Activated CD4-positive, alpha-beta T cell treated with anti-CD3 and anti-CD28 coated beads, Interleukin-2, amount 10 ng/mL, durations not matched to agents 24 days and 14 days (primary cell): ENCODE results near the gene UEVLD. TPM values are rescaled to one million over a fixed set of nuclear protein-coding genes. Genes with fewer than 3 reads are reported as not detected.

Source experiments
- DNase-seq: peaks from one replicate; pipeline ENCODE4 v3.0.0; 2022
- H3K27ac Mint-ChIP-seq: one replicate; pipeline ENCODE4 v1.8.0; 2022; ENCODE audit warnings: mild to moderate bottlenecking, mixed read lengths
- H3K27me3 Mint-ChIP-seq: one replicate; pipeline ENCODE4 v1.8.0; 2022; ENCODE audit warnings: mixed read lengths
- H3K36me3 Mint-ChIP-seq: one replicate; pipeline ENCODE4 v1.8.0; 2022; ENCODE audit warnings: low read depth, mild to moderate bottlenecking, mixed read lengths
- H3K4me1 Mint-ChIP-seq: one replicate; pipeline ENCODE4 v1.8.0; 2021; ENCODE audit warnings: mixed read lengths
- H3K4me3 Mint-ChIP-seq: one replicate; pipeline ENCODE4 v1.8.0; 2022; ENCODE audit warnings: mild to moderate bottlenecking, moderate library complexity, mixed read lengths
- H3K9me3 Mint-ChIP-seq: one replicate; pipeline ENCODE4 v1.8.0; 2021; ENCODE audit warnings: mixed read lengths
- intact Hi-C: fragments of 100-400 bp; cut with micrococcal nuclease; formaldehyde crosslinking; loops from one replicate; pipeline ENCODE4 v1.15.1; 2023
- total RNA-seq: library from RNA; stranded (reverse); gene quantifications from 2 replicates; pipeline ENCODE4 v1.2.3, GENCODE V29; 2022

UEVLD gene
- total RNA-seq, 1 donor from 2014 or later: 20.7 TPM

DNA sequence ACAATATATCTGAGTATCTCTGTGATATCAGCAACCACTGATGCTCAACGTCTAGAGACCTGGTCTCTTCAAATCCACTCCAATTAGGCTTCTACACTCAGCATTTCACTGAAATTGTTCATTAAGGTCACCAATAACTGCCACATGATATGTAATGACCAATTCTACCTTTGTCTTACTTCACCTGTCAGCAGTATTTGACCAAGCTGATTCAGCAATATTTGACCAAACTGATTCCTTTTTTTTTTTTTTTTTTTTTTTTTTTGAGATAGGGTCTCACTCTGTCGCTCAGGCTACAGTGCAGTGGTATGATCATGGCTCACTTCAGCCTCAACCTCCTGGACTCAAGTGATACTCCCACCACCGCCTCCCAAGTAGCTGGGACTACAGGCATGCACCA is 67.4 kb downstream of the UEVLD start:
- intact Hi-C loops: loop anchor here (10.0 kb wide), 1 partner anchor 416 kb away; the partner anchor contains the start of gene SAAL1
- no peaks in the 10 kb centered on the region for H3K27me3 Mint-ChIP-seq
- H3K4me3 Mint-ChIP-seq: no peak overlapping the region
- no peak overlapping the region for H3K27ac Mint-ChIP-seq
- H3K4me1 Mint-ChIP-seq: peaks cover 18% of the 10 kb centered on the region
- H3K36me3 Mint-ChIP-seq: peaks cover 19% of the 10 kb centered on the region
- no peaks in the 10 kb centered on the region for H3K9me3 Mint-ChIP-seq
- DNase-seq: no peak

- Mint-ChIP-seq H3K27me3 (no peaks in the 10 kb centered on the region), H3K36me3 (peaks cover 62% of the 10 kb centered on the region), H3K4me3 (no peak overlapping the region), H3K27ac (no peak overlapping the region), H3K4me1 (peaks cover 2% of the 10 kb centered on the region), H3K9me3 (no peaks in the 10 kb centered on the region)
- DNase-seq: no peak
- intact Hi-C loops: no loop called here
Observed at GRCh38 chr11:18502352-18502751, 86.2 kb downstream of the UEVLD start.

DNA sequence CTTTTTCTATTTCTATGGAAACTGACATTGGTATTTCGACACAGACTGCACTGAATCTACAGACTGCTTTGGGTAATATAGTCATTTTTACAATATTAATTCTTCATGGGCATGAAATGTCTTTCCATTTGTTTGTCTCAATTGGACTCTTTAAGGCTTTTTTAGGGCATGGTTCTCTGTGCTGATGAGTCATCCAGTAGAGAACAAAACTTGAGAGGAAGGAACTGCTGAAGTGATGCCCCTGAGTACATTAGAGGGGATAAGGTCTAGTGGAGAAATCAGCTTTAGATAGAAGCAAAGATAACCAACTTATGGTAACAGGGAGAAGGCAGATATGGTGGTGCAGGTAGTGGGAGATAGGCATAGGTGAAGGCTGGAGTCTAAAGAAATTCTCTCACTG is 86.9 kb downstream of the UEVLD start:
- no peak for DNase-seq
- peaks cover 2% of the 10 kb centered on the region for H3K4me1 Mint-ChIP-seq
- no peak overlapping the region for H3K27ac Mint-ChIP-seq
- H3K9me3 Mint-ChIP-seq: no peaks in the 10 kb centered on the region
- intact Hi-C loops: no loop called here
- peaks cover 63% of the 10 kb centered on the region for H3K36me3 Mint-ChIP-seq
- no peak overlapping the region for H3K4me3 Mint-ChIP-seq
- no peaks in the 10 kb centered on the region for H3K27me3 Mint-ChIP-seq

- Mint-ChIP-seq H3K4me3 (no peak overlapping the region), H3K27ac (no peak overlapping the region), H3K4me1 (peaks cover 4% of the 10 kb centered on the region), H3K36me3 (peaks cover 63% of the 10 kb centered on the region), H3K27me3 (no peaks in the 10 kb centered on the region), H3K9me3 (no peaks in the 10 kb centered on the region)
- intact Hi-C loops: no loop called here
- no peak for DNase-seq
Observed at GRCh38 chr11:18498039-18498438, 90.5 kb downstream of the UEVLD start.

- DNase-seq: no peak
- Mint-ChIP-seq H3K4me1 (peaks cover 4% of the 10 kb centered on the region), H3K27me3 (no peaks in the 10 kb centered on the region), H3K27ac (no peak overlapping the region), H3K36me3 (peaks cover 49% of the 10 kb centered on the region), H3K4me3 (no peak overlapping the region), H3K9me3 (no peaks in the 10 kb centered on the region)
- intact Hi-C loops: no loop called here
Observed at GRCh38 chr11:18495703-18496102, 92.8 kb downstream of the UEVLD start.

DNA sequence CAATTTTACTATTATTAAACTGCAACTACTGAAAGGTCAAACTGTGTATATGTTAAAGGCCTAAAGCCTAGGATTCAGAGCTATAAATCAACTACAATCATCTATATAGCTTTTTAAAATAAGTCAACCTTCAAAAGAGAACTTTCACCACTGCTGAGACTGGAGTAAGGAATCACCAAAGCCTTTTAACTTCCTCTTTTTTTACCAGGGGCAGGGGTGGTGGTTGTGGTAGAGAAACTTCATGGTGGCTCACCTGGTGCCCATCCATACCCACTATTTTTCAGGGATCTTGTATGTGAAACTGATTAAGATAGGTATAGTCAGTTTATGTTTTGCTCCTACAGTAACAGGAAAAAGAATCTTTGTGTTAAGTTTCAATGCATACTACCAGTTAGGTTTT is 93.3 kb downstream of the UEVLD start:
- intact Hi-C loops: no loop called here
- Mint-ChIP-seq H3K4me1 (peaks cover 4% of the 10 kb centered on the region), H3K27ac (no peak overlapping the region), H3K36me3 (peaks cover 49% of the 10 kb centered on the region), H3K9me3 (no peaks in the 10 kb centered on the region), H3K27me3 (no peaks in the 10 kb centered on the region), H3K4me3 (no peak overlapping the region)
- no peak for DNase-seq

GRCh38 chr11:18493310-18493709 is 95.2 kb downstream of the UEVLD start:
- H3K27ac Mint-ChIP-seq: no peak overlapping the region
- intact Hi-C loops: no loop called here
- DNase-seq: no peak
- no peaks in the 10 kb centered on the region for H3K27me3 Mint-ChIP-seq
- H3K4me1 Mint-ChIP-seq: peaks cover 3% of the 10 kb centered on the region
- no peak overlapping the region for H3K4me3 Mint-ChIP-seq
- H3K36me3 Mint-ChIP-seq: peaks cover 43% of the 10 kb centered on the region
- no peaks in the 10 kb centered on the region for H3K9me3 Mint-ChIP-seq

- Mint-ChIP-seq H3K27me3 (no peaks in the 10 kb centered on the region), H3K36me3 (peaks cover 42% of the 10 kb centered on the region), H3K9me3 (no peaks in the 10 kb centered on the region), H3K27ac (no peak overlapping the region), H3K4me3 (no peak overlapping the region), H3K4me1 (peaks cover 4% of the 10 kb centered on the region)
- intact Hi-C loops: no loop called here
- DNase-seq: no peak
Observed at GRCh38 chr11:18492888-18493287, 95.6 kb downstream of the UEVLD start.

- no peak for DNase-seq
- H3K4me1 Mint-ChIP-seq: peaks cover 5% of the 10 kb centered on the region
- H3K27me3 Mint-ChIP-seq: no peaks in the 10 kb centered on the region
- intact Hi-C loops: no loop called here
- no peaks in the 10 kb centered on the region for H3K9me3 Mint-ChIP-seq
- H3K4me3 Mint-ChIP-seq: no peak overlapping the region
- H3K36me3 Mint-ChIP-seq: peaks cover 40% of the 10 kb centered on the region
- no peak overlapping the region for H3K27ac Mint-ChIP-seq
Observed at GRCh38 chr11:18491924-18492323, 96.6 kb downstream of the UEVLD start.

DNA sequence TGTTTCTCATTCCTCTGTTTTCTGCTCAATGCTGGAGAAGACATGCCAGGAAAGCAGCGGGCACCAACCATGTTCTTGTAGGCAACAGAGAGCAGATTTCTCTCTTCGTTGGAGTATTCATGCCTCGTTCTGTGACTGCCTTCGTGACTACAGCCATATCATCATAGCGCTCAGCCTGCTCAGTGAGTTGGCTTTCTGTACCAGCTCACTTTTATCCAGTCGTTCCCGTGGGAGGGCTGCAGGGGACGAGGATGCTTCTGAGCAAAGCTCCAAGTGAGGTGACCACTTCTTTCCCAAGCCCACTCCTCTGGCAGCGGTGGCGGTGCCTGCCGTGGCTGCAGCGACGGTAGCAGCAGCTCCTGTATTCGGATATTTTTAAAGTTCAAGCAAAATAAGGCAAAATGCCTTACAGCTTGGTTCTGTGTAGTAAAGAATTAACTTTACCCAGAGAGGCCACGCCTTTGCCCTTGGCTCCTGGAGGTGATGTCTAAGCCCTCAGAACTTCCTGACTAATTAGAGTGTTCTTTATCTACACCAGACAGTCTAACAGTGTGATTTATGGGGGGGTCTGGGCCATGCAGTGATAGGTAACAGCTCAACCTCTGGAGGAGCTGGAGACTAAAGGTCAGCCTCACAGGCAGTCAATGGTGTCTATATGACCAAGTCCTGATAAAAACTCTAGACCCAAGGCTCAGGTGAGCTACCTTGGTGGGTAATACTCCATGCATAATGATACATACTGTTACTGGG is 97.6 kb downstream of the UEVLD start:
- Mint-ChIP-seq H3K27me3 (no peaks in the 10 kb centered on the region), H3K9me3 (no peaks in the 10 kb centered on the region), H3K27ac (no peak overlapping the region), H3K4me1 (peaks cover 5% of the 10 kb centered on the region), H3K4me3 (no peak overlapping the region), H3K36me3 (peaks cover 40% of the 10 kb centered on the region)
- intact Hi-C loops: no loop called here
- no peak for DNase-seq

DNA sequence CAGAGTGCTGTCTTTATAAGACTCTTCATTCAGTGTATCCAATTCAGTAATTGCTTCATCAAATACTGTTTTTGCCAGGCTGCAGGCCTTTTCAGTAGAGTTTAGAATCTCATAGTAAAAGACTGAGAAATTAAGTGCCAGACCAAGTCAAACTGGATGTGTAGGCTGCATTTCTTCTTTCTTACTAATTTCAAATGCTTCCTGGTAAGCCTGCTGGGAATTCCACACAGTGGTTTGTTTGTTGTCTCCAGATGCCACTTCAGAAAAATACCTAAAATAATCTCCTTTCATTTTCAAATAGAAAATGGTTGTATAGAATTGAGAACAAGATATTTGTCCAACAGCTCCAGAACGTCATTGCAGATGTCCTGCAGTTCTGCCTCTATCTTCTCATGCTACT is 98.2 kb downstream of the UEVLD start:
- peaks cover 3% of the 10 kb centered on the region for H3K4me1 Mint-ChIP-seq
- H3K9me3 Mint-ChIP-seq: no peaks in the 10 kb centered on the region
- intact Hi-C loops: no loop called here
- DNase-seq: no peak
- no peak overlapping the region for H3K27ac Mint-ChIP-seq
- peaks cover 38% of the 10 kb centered on the region for H3K36me3 Mint-ChIP-seq
- H3K4me3 Mint-ChIP-seq: no peak overlapping the region
- H3K27me3 Mint-ChIP-seq: no peaks in the 10 kb centered on the region

GRCh38 chr11:18485913-18486528 is 102.5 kb downstream of the UEVLD start:
- Mint-ChIP-seq H3K9me3 (no peaks in the 10 kb centered on the region), H3K27me3 (no peaks in the 10 kb centered on the region), H3K4me1 (peaks cover 3% of the 10 kb centered on the region), H3K36me3 (peaks cover 62% of the 10 kb centered on the region), H3K4me3 (no peak overlapping the region), H3K27ac (no peak overlapping the region)
- intact Hi-C loops: no loop called here
- DNase-seq: no peak
